HepG2 (cell line): ENCODE results near the gene HES7. TPM values are rescaled to one million over a fixed set of nuclear protein-coding genes. Genes with fewer than 3 reads are reported as not detected.

Experiments used
- CENPX ChIP-seq: sonication (generic); formaldehyde crosslinking; IDR thresholded peaks from 2 replicates; pipeline ENCODE4 v1.9.0; 2021; ENCODE audit warnings: mild to moderate bottlenecking, missing genetic modification reagents, moderate library complexity
- FUBP1 ChIP-seq: sonication (generic); formaldehyde crosslinking; IDR thresholded peaks from 2 replicates; pipeline ENCODE4 v1.5.1; 2020; ENCODE audit warnings: missing genetic modification reagents, mild to moderate bottlenecking, borderline replicate concordance
- HOMEZ ChIP-seq: IDR thresholded peaks from 2 replicates; pipeline ENCODE4 v1.6.1; 2016; ENCODE audit warnings: low read depth
- MIER3 ChIP-seq: IDR thresholded peaks from 2 replicates; pipeline ENCODE4 v1.6.1; 2016; ENCODE audit warnings: missing compliant biosample characterization, borderline replicate concordance
- MYNN ChIP-seq: sonication (generic); formaldehyde crosslinking; IDR thresholded peaks from 2 replicates; pipeline ENCODE4 v1.4.0; 2020; ENCODE audit warnings: mild to moderate bottlenecking, low read depth, missing genetic modification reagents
- PITX1 ChIP-seq: sonication (generic); formaldehyde crosslinking; IDR thresholded peaks from 2 replicates; pipeline ENCODE4 v1.5.1; 2020; ENCODE audit warnings: mild to moderate bottlenecking, missing genetic modification reagents
- RELA ChIP-seq: sonication (generic); formaldehyde crosslinking; IDR thresholded peaks from 2 replicates; pipeline ENCODE4 v1.4.0; 2020; ENCODE audit warnings: missing genetic modification reagents
- SMAD1 ChIP-seq: sonication (generic); formaldehyde crosslinking; IDR thresholded peaks from 2 replicates; pipeline ENCODE4 v1.4.0; 2020; ENCODE audit warnings: missing genetic modification reagents, low read depth, mild to moderate bottlenecking, borderline replicate concordance
- YY1 ChIP-seq: IDR thresholded peaks from 2 replicates; pipeline ENCODE4 v1.6.1; 2011; ENCODE audit warnings: low read length, low read depth, moderate library complexity, mild to moderate bottlenecking; ENCODE audit not compliant: insufficient read depth, insufficient replicate concordance
- ZFX ChIP-seq: sonication (generic); formaldehyde crosslinking; IDR thresholded peaks from 2 replicates; pipeline ENCODE4 v1.4.0; 2020; ENCODE audit warnings: mild to moderate bottlenecking, low read depth, missing genetic modification reagents, moderate library complexity
- ZMYM3 ChIP-seq: sonication (generic); formaldehyde crosslinking; IDR thresholded peaks from 2 replicates; pipeline ENCODE4 v1.5.1; 2020; ENCODE audit warnings: mild to moderate bottlenecking, missing genetic modification reagents
- ZNF280D ChIP-seq: sonication (generic); formaldehyde crosslinking; IDR thresholded peaks from 2 replicates; pipeline ENCODE4 v1.5.1; 2020; ENCODE audit warnings: mild to moderate bottlenecking, missing genetic modification reagents
- ZNF367 ChIP-seq: sonication (generic); formaldehyde crosslinking; IDR thresholded peaks from 2 replicates; pipeline ENCODE4 v1.4.0; 2020; ENCODE audit warnings: missing genetic modification reagents, borderline replicate concordance
- ZNF430 ChIP-seq: sonication (generic); formaldehyde crosslinking; IDR thresholded peaks from 2 replicates; pipeline ENCODE4 v1.9.0; 2021; ENCODE audit warnings: mild to moderate bottlenecking, missing genetic modification reagents
- ZNF710 ChIP-seq: sonication (generic); formaldehyde crosslinking; IDR thresholded peaks from 2 replicates; pipeline ENCODE4 v1.5.0; 2020; ENCODE audit warnings: mild to moderate bottlenecking, missing genetic modification reagents, borderline replicate concordance
- polyA plus RNA-seq, 8 experiments: library from polyadenylated mRNA; depleted of rRNA in 3 of 8; stranded (reverse) in 7 of 8; unstranded in 1 of 8; fragments of >200 nt; fragmentation: Illumina TruSeq in 4 of 8; extraction: Trizol in 4 of 8; gene quantifications; 2 replicates each; pipeline versions ENCODE4 v1.2.1 to v1.2.3, GENCODE V29; 2011 to 2016; ENCODE audit warnings: low read depth in 4 of 8, missing spikeins in 1 of 8, mixed read lengths in 1 of 8; ENCODE audit not compliant: insufficient read depth in 1 of 8
- total RNA-seq, 5 experiments: library from RNA; depleted of rRNA; stranded (reverse); fragments of >200 nt; fragmentation: Illumina TruSeq; extraction: Trizol; gene quantifications; 2 replicates each; pipeline ENCODE4 v1.2.3, GENCODE V29; 2016; ENCODE audit warnings: low read depth in 1 of 5
- TF ChIP-seq, protein P1 (sequence below): sonication (generic); formaldehyde crosslinking; IDR thresholded peaks from 2 replicates; pipeline ENCODE4 v1.8.1; 2023; ENCODE audit warnings: mild to moderate bottlenecking, moderate library complexity, missing genetic modification reagents
- TF ChIP-seq, protein P2 (sequence below): sonication (generic); formaldehyde crosslinking; IDR thresholded peaks from 2 replicates; pipeline ENCODE4 v1.4.0; 2020; ENCODE audit warnings: missing genetic modification reagents

Gene HES7
- total and polyA plus RNA-seq, 2 of the 13 experiments (the other 11 are each of a cell fraction or from before 2014, with no cell fraction given) = not detected

GRCh38 chr17:8138672-8139371 lies 14.9 kb upstream of the HES7 start (continued):
- peak; percentile 75 for TF ChIP-seq YY1
- TF ChIP-seq ZNF430 (CRISPR knock-in tag) = peak; percentile 92
- TF ChIP-seq, protein P1, sequence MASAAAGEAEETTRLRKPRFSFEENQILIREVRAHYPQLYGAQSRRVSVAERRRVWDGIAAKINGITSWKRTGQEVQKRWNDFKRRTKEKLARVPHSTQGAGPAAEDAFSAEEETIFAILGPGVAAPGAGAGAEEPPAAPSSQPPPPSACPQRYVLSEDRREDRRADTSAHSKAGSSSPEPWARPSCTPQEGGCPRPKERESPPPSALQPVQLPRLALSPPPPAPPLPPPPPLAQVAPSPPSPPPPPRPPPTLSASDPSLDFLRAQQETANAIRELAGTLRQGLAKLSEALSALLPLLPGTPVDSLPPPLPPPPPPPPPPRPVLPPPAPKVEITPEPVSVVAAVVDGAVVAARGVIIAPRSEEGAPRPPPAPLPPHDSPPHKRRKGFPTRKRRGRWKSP = peak; percentile 94
- TF ChIP-seq, protein P2, sequence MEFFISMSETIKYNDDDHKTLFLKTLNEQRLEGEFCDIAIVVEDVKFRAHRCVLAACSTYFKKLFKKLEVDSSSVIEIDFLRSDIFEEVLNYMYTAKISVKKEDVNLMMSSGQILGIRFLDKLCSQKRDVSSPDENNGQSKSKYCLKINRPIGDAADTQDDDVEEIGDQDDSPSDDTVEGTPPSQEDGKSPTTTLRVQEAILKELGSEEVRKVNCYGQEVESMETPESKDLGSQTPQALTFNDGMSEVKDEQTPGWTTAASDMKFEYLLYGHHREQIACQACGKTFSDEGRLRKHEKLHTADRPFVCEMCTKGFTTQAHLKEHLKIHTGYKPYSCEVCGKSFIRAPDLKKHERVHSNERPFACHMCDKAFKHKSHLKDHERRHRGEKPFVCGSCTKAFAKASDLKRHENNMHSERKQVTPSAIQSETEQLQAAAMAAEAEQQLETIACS = no peak
- no peak for TF ChIP-seq CENPX (CRISPR knock-in tag)
- peak; percentile 41 for TF ChIP-seq ZNF367 (CRISPR knock-in tag)
- TF ChIP-seq PITX1 (CRISPR knock-in tag) = peak; percentile 76
- 0 out of 2 replicates have a peak, but pooled peaks have one; percentile 48 for TF ChIP-seq ZNF280D (CRISPR knock-in tag)
- TF ChIP-seq HOMEZ (CRISPR knock-in tag) = no peak
- peak; percentile 66; the same call in 1 of the 2 replicates for TF ChIP-seq RELA (CRISPR knock-in tag)
- 0 out of 2 replicates have a peak, but pooled peaks have one; percentile 16 for TF ChIP-seq ZFX (CRISPR knock-in tag)
- peak; percentile 61; the same call in 1 of the 2 replicates for TF ChIP-seq ZMYM3 (CRISPR knock-in tag)
- no peak for TF ChIP-seq FUBP1 (CRISPR knock-in tag)
- TF ChIP-seq MYNN = no peak; the same call in 1 of the 2 replicates
- peak; percentile 37; the same call in 1 of the 2 replicates for TF ChIP-seq SMAD1 (CRISPR knock-in tag)
- TF ChIP-seq ZNF710 = peak; percentile 78; the same call in 1 of the 2 replicates
- 0 out of 2 replicates have a peak, but pooled peaks have one; percentile 33 for TF ChIP-seq MIER3
